GM18951 (cell line): ENCODE data around the gene DOC2B.

Source experiments
- POLR2A ChIP-seq: IDR thresholded peaks from 4 replicates; pipeline ENCODE4 v1.6.1; 2011; ENCODE audit warnings: mild to moderate bottlenecking; ENCODE audit not compliant: insufficient read length, insufficient read depth; ENCODE audit errors: extremely low read depth
- in situ Hi-C: fragments of 300-500 bp; cut with MboI; formaldehyde crosslinking; loops from one replicate; pipeline ENCODE4 v1.12.0; 2022; ENCODE audit warnings: low sequenced_read_pairs, mixed read lengths, inconsistent platforms; ENCODE audit not compliant: unreplicated experiment

DOC2B gene

GRCh38 chr17:155576-155975 lies 25.9 kb downstream of the DOC2B start:
- no peak for TF ChIP-seq POLR2A
- in situ Hi-C loops = no loop called here

GRCh38 chr17:153851-154250 lies 27.6 kb downstream of the DOC2B start:
- in situ Hi-C loops = no loop called here
- TF ChIP-seq POLR2A = no peak

GRCh38 chr17:152860-153420 lies 28.5 kb downstream of the DOC2B start:
- no peak for TF ChIP-seq POLR2A
- in situ Hi-C loops = no loop called here

GRCh38 chr17:151886-152859 lies 29.3 kb downstream of the DOC2B start:
- TF ChIP-seq POLR2A = no peak
- in situ Hi-C loops = no loop called here

- in situ Hi-C loops = no loop called here
- no peak for TF ChIP-seq POLR2A
Observed at GRCh38 chr17:151004-151403, 30.4 kb downstream of the DOC2B start.

GRCh38 chr17:149897-150584 lies 31.4 kb downstream of the DOC2B start:
- in situ Hi-C loops = no loop called here
- TF ChIP-seq POLR2A = no peak

- in situ Hi-C loops = no loop called here
- no peak for TF ChIP-seq POLR2A
Observed at GRCh38 chr17:149231-149630, 32.2 kb downstream of the DOC2B start.

- in situ Hi-C loops = no loop called here
- no peak for TF ChIP-seq POLR2A
Observed at GRCh38 chr17:148757-149156, 32.7 kb downstream of the DOC2B start.

- no peak for TF ChIP-seq POLR2A
- in situ Hi-C loops = no loop called here
Observed at GRCh38 chr17:147796-148740, 33.4 kb downstream of the DOC2B start.

- no peak for TF ChIP-seq POLR2A
- in situ Hi-C loops = no loop called here
Observed at GRCh38 chr17:146983-147761, 34.3 kb downstream of the DOC2B start.

- in situ Hi-C loops = no loop called here
- TF ChIP-seq POLR2A = no peak
Observed at GRCh38 chr17:146546-146945, 34.9 kb downstream of the DOC2B start.
